Skin of body (tissue), 2 donors: ENCODE results near the gene DUSP7. TPM values are rescaled to one million over a fixed set of nuclear protein-coding genes. Genes with fewer than 3 reads are reported as not detected.

Source experiments
- DNase-seq: peaks from one replicate; lab custom pipeline; 2025; lab: John Stamatoyannopoulos, UW
- total RNA-seq: library from RNA; depleted of rRNA; stranded (reverse); fragments of >200 nt; gene quantifications from one replicate; pipeline ENCODE4 v1.2.3, GENCODE V29; 2014

DUSP7 gene
- total RNA-seq, 1 donor from 2014 or later, result 18.0 TPM

GRCh38 chr3:52029535-52029934 is 26.8 kb downstream of the DUSP7 start:
- no peak for DNase-seq

- no peak for DNase-seq
These were observed 27.3 kb downstream of the DUSP7 start for GRCh38 chr3:52029053-52029452.

DNA sequence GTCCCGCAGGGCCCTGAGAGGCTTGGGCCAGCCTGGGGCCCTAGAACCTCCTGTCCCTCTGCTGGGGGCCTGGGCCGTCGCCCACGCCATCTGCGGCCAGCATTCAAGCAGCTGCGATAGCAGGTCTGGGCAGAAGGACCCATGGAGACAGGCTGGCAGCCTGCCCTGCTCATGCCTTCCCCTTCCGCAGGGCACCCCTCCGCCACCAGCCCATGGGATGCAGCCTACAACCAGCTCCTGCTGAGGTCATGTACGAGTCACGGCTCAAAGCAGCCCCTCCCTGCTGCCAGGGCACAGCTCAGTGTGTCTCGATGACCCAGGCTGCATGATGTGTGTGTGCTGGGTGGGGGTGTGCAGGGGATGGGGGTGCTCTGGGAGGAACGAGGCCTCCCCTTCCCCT is 27.8 kb downstream of the DUSP7 start:
- no peak for DNase-seq

DNA sequence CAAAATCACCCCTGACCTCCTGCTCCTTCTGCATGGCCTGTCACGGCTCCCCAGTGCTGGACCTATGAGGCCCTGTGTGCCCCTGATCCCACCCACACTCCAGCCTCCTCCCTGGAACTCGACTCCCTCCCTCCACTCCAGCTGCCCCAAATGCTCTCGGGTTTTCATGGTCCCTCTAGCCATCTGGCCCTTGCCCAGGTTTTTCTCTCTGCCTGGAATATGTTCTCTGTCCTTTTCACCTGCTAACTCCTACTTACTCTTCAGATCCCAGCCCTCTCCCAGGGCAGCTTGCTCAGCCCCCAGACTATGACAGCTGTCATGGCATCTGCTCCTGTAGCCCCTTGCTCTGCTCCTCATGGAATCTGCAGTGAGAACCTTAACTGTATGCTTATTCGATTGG is 30.3 kb downstream of the DUSP7 start:
- no peak for DNase-seq

GRCh38 chr3:52025453-52025852 is 30.9 kb downstream of the DUSP7 start:
- DNase-seq, result no peak

DNA sequence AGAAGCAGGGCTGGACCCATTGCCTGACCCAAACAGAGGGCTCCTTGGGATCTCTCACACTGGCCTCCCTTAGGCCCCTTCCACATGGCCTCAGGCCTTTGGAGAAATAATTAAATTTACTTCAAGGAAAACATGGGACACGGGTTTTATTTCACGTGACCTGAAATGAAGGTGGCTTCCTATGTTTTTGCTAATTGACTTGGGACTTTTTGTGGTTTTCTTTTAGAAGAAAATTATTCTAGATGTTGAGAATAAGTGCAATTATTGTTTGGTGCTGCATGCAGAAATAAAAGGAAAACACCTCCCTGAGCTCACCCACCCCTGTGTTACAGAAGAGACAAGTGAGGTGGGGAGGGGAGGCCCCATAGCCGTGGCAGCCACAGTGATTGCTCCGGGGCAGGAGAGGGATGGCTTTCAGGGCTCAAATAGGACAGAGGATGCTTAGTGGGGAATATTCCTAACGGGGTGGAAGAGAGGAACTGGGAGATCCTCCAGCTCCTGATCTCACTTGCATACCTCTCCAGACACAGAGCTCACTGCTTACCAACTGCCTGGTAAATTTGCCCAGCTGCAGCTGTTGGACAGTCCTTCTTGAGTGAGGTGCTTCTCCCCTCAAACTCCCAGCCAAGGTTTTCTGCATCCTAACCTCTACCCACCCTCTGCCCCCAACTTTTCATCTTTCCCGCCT is 31.5 kb downstream of the DUSP7 start:
- DNase-seq, result no peak

DNA sequence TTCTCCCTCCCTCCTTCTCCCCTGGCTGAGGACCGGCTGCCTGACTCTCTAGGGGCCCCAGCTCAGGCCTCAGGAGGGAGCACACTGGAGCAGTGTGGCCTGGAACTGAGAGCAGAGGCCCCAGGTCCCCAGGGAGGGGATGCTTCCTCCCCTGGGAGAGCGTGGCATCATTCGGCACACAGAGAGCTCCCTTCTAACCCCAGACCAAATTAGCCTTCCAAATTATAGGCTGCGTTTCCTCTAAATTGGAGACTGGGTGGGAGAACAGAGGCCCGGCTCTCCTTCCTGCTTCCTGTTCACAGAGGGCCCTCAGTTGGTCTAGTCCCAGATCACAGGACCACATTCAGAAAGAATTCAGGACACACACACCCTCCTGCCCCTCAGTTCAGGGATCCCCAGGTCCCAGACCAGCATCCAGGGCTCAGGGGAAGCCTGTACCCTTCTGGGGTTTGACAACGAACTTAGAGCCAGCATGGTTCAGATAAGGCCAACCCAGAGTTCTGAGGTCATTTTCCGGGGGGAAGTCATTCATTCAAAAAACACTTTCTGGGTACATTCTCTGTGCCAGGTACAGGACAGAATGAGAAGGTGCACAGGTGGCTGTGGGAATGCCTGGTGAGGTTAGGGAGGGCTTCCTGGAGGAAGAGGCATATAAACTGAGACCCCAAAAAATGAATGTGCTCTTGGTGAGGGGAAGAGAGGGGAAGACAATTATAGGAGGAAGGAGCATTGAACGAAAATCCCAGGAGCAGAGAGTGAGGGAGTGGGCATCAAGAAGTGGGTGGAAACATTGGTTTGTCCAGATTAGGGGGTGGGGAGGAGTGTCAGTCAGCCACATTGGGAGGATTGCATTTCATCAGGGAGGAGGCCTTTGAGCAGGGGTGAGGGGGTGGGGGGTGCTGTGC is 32.3 kb downstream of the DUSP7 start:
- DNase-seq, result no peak

GRCh38 chr3:52023101-52023770 is 33.1 kb downstream of the DUSP7 start:
- no peak for DNase-seq

DNA sequence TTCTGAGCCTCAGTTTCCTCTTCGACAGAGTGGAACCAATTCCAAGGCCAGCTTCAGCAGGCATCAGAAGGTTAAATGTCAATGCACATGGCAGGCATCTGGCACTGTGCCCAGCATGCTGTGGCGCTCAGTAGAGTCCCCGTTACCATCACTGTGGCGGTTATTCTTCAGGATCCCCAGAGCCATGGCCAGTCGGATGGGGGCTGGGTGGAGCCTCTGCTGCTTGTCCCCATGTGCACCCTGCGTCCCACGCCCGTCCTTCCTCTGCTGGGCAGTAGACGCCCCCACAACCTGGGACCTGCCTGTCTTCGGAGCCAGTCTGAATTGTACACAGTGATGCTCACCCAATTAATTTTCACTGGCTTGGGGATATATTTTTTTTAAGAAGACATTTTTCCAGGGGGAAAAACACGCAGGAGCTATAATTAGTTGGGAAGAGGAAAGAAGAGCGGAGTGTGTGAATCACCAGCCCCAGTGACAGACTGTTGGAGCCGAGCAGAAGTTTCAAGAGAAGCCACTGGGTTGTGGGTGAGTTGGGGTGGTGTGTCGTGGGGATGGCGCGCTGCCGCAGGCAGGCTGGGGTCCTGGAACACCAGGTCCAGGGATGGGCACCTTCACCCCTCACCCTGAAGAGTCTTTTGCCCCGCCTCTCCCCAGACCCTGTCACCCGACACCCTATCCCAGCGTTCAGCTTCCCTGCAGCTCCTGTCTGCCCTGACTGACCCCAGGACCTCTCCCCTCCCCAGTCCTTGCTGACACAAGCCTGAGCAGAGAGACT is 33.9 kb downstream of the DUSP7 start:
- DNase-seq, result no peak

GRCh38 chr3:52021489-52022268 is 34.7 kb downstream of the DUSP7 start:
- DNase-seq, result no peak

- no peak for DNase-seq
These were observed 35.6 kb downstream of the DUSP7 start for GRCh38 chr3:52020796-52021195.

DNA sequence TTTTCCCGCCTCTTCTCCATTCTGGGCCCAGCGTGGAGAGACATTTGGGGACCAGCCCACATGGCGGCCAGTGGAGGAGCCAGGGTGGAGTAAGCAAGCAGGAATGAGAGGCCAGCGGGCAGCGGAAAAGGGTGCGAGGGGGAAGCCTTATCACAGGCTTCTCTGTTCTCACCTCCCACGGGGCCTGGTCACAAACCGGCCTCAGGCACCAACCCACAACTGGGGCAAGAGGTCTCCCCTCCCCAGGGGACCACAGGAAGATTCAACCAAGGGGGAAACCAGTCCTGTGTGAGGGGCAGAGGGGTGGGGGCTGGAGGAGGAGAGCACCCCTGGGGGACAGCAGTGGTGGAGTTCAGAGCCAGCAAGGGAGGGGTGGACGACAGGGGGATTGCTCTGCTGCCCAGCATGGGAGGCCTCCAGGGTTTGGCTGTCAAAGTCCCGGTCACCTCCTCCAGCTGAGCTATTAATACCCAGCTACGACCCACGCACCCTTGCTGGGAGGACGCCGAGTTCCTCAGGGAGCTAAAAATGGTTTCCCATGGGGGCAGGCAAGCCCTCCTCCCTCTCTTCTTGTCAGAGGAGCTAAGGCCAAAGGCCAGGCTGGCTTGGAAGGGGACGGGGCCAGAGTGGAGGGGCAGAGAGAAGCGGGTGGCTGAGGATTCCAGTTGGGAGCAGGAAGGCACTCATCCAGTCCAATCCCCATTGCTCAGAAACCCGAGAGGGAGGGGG is 36.9 kb downstream of the DUSP7 start:
- DNase-seq, result no peak

DNA sequence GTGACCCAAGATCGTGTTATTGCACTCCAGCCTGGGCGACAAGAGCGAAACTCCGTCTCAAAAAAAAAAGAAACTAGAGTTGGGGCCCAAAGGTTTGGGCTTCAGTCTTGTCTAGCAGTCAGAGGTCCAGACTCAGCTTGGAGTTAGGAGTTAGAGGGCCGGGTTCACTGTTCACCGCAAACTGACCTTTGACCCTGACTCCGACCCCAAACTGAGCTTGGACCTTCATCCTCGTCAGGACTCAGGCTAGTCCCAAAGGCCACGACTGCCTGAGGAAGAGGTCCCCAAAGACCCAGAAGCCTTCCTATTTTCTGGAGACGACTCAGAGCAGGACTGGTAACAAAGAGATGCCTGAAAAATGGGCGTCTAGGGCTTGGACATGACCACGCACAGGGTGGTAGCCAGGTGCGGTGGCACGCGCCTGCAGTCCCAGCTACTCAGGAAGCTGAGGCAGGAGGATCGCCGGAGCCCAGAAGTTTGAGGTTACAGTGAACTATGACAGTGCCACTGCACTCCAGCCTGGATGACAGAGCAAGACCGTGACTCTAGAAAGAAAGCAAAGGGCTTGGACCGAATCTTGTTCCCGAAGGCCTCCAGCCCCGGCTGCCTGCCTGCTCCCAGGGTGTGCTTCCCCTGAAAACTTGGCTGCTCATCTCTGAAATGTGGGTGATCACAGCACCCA is 37.9 kb downstream of the DUSP7 start:
- DNase-seq, result no peak

DNA sequence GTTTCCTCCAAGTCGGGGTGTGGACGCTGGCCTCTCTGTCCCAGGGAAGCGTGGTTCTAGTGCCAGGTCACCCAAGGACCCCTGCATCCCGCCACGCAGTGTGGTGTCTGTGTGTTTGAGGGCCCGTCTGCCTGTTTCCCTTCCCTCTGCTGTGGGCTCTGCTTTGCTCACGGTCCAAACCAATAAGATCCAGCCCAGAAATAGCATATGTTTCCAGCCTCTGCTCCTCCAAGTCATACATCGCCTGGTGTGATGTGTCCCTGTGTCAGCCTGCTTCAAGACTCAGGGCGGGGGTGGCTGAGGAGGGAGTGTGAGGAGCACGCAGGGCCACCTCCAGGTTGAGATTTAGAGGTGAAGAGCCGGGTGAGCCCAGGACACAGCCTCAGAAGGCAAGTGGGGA is 38.8 kb downstream of the DUSP7 start:
- DNase-seq, result peak; percentile 10

DNA sequence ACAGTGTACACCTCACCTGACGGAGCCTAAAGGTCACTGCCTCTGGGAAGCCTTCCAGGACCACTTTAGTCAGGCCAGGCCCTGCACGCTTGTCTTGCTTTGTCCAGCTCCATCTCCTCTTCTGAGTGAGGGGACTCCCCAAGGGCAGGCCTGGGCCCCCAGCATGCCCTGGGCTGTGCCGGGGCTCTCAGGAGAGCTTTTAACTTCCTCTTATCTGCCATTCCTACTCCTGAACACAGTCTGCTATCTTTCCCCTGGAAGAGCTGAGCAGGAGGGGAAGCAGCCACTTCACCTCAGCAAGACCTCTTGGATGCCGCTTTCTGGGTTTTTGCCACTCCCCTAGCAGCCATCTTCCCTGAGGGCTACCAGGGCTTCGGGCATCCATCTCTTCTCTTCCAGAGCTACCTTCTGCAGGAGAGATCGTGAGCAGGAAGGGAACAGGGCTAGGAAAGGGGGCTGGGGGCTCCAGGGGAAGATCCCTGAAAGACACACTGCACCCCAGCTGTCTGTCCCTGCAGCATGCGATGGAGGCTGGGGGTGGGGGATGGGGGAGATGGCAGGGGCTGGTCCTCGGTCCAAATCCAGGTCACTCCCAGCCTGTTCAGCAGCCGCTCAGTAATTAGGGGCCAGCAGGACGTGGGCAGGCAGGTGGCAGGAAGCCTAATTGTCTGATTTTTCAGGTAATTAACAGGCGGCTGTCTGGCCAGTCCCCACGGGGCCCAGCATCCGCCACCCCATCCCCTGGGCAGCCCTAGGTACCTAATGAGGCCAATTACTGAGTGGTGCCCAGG is 40.7 kb downstream of the DUSP7 start:
- DNase-seq, result no peak

GRCh38 chr3:52014613-52015012 is 41.8 kb downstream of the DUSP7 start:
- DNase-seq, result no peak

GRCh38 chr3:52013802-52014598 is 42.4 kb downstream of the DUSP7 start:
- no peak for DNase-seq

- DNase-seq, result no peak
These were observed 43.7 kb downstream of the DUSP7 start for GRCh38 chr3:52012699-52013098.
